Frontal cortex (tissue), 4 donors: Measurements from ENCODE around the gene SETBP1. TPM values are rescaled to one million over a fixed set of nuclear protein-coding genes. Genes with fewer than 3 reads are reported as not detected.

Source experiments
- DNase-seq, 2 donors: peaks; one replicate each; pipeline ENCODE4 v3.0.0; 2012; ENCODE audit warnings: low spot score in 2 of 2
- FAIRE-seq: peaks from 2 replicates; lab custom pipeline; 2012; peaks lifted over from hg19 to GRCh38; lab: Jason Lieb, UNC
- total RNA-seq: library from RNA; depleted of rRNA; stranded (reverse); fragments of >200 nt; gene quantifications from one replicate; pipeline ENCODE4 v1.2.3, GENCODE V29; 2014
- donor health status: control.
- donor health status: control.
- donor health status: control.

SETBP1 gene
- total RNA-seq, 1 donor from 2014 or later: 34.2 TPM

GRCh38 chr18:44801781-44802180 is 121.1 kb downstream of the SETBP1 start:
- no peak for FAIRE-seq
- DNase-seq: no peak

- no peak for DNase-seq
- FAIRE-seq: no peak
Measured at GRCh38 chr18:44802508-44802907, 121.8 kb downstream of the SETBP1 start.

GRCh38 chr18:44803019-44803650 is 122.4 kb downstream of the SETBP1 start:
- FAIRE-seq (no peak), DNase-seq (no peak)

GRCh38 chr18:44804033-44804432 is 123.3 kb downstream of the SETBP1 start:
- DNase-seq (no peak), FAIRE-seq (no peak)

GRCh38 chr18:44805176-44805575 is 124.5 kb downstream of the SETBP1 start:
- no peak for FAIRE-seq
- no peak for DNase-seq

- DNase-seq: no peak
- no peak for FAIRE-seq
Measured at GRCh38 chr18:44805643-44806042, 125.0 kb downstream of the SETBP1 start.

GRCh38 chr18:44807766-44808165 is 127.1 kb downstream of the SETBP1 start:
- no peak for DNase-seq
- no peak for FAIRE-seq

GRCh38 chr18:44811572-44812125 is 131.0 kb downstream of the SETBP1 start:
- FAIRE-seq (no peak), DNase-seq (no peak)

GRCh38 chr18:44812426-44812825 is 131.7 kb downstream of the SETBP1 start:
- FAIRE-seq (no peak), DNase-seq (no peak)

- no peak for FAIRE-seq
- no peak for DNase-seq
Measured at GRCh38 chr18:44813586-44813985, 132.9 kb downstream of the SETBP1 start.

GRCh38 chr18:44815108-44815507 is 134.4 kb downstream of the SETBP1 start:
- no peak for DNase-seq
- no peak for FAIRE-seq

GRCh38 chr18:44816050-44816449 is 135.4 kb downstream of the SETBP1 start:
- FAIRE-seq: no peak
- DNase-seq: no peak

GRCh38 chr18:44816477-44816876 is 135.8 kb downstream of the SETBP1 start:
- FAIRE-seq: no peak

GRCh38 chr18:44817831-44818473 is 137.3 kb downstream of the SETBP1 start:
- FAIRE-seq: no peak

More at GRCh38 chr18:44816477-44816876, 135.8 kb downstream of the SETBP1 start:
- no peak for DNase-seq

GRCh38 chr18:44818668-44819403 is 138.1 kb downstream of the SETBP1 start:
- FAIRE-seq: no peak
- no peak for DNase-seq

More at GRCh38 chr18:44817831-44818473, 137.3 kb downstream of the SETBP1 start:
- no peak for DNase-seq

- DNase-seq (peak in 1 of 2 donors; percentile 23), FAIRE-seq (no peak)
Measured at GRCh38 chr18:44819944-44820510, 139.3 kb downstream of the SETBP1 start.

GRCh38 chr18:44821924-44822323 is 141.2 kb downstream of the SETBP1 start:
- FAIRE-seq (no peak), DNase-seq (no peak)

- FAIRE-seq (no peak), DNase-seq (no peak)
Measured at GRCh38 chr18:44823286-44823685, 142.6 kb downstream of the SETBP1 start.

GRCh38 chr18:44823782-44824181 is 143.1 kb downstream of the SETBP1 start:
- no peak for DNase-seq
- FAIRE-seq: no peak

GRCh38 chr18:44824884-44825283 is 144.2 kb downstream of the SETBP1 start:
- no peak for DNase-seq
- no peak for FAIRE-seq
